ENCODE results near the gene ARMC9.
A peak's percentile ranks its signal among the peaks of the same experiment; 100 is the strongest.
"Not testable (repeated sequence)": the region's sequence is repeated elsewhere in the genome, so short reads cannot be mapped to it uniquely, and the experiment has no call there.

Gene ARMC9

DNA sequence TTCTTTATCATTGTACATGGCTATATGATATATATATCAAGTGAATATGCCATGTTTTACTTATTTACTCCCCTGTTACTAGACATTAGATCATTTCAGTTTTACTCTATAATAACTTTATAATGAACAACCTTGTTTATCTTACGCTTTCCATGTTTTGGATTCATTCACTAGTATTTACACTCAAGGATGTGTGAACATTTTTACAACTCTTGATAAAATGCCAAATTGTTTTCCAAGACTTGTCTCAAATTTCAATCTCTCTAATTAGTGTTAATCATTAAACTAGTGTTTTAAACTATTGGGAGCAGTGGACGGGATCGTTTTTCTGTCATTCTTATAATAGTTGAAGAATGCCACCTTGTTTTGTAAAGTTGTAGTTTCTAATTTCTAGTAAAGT is 145.6 kb downstream of the ARMC9 start:
- DNase-seq = no peak

DNA sequence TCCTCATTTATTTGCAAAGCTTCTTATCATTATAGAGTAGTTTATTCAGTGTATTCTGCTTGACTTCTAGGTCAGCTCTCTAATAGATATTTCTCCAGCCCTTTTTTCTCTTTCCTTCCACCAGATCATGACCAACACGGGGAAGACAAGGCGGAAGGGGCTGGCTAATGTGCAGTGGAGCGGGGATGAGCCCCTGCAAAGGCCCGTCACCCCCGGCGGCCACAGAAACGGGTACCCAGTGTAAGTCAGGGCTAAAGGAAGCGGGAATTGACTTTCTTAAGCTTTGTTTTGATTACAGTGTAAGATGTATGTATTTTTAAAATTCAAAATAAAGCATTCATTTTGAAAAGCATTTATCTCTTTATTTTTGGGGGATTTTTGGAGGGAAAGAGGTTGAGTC is 146.4 kb downstream of the ARMC9 start:
- DNase-seq = no peak

DNA sequence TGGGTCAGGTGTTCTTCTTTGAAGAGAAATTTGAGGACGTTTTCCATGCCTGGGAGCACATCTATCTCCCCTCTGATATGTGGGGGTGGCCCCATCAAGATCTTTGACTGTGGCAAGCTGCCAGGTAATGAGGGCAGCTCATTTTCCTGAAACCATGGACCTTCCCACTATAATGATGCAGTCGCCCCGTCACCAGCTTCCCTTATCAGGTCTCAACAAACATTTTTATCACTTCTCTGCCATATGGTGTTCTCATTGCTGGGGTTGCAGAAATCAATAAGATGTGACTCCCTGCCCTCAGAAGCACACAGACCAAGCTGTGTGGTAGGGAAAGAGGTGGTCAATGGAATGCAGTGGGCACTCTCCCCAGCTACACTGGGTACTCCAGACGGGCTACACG is 148.7 kb downstream of the ARMC9 start:
- no peak for DNase-seq

DNA sequence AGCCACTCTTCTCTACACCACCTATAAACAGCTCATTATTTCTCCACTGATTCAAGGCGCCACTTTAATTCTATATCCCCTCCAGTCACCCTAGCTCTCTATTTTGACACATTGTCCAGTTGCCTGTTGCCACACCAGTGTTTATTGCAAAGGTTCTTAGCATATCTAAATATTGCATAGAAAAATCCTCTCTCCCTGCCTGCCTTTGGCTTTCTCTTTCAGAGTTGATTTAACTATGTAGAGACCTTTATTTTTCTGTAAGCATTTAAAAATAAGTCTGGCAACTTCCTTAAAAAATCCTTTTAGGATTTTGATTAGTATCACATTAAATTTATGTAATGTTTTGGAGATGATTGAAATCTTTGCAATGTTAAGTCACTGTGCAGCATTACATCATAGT is 149.2 kb downstream of the ARMC9 start:
- no peak for DNase-seq

DNA sequence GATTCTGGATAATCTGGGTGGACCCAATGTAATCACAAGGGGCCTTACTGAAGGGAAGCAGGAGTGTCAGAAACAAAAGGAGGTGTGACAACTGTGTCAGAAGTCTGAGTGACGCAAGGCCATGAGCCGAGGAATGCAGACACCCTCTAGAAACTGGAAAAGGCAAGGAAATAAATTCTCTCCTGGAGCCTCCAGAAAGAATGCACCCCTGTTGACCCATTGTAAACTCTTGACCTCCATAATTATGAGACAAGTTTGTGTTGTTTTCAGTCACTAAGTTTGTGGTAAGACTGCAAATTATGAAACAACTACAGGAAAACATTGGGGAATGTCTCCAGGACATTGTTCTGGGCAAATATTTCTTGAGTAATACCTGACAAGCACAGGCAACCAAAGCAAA is 149.7 kb downstream of the ARMC9 start:
- DNase-seq = no peak

DNA sequence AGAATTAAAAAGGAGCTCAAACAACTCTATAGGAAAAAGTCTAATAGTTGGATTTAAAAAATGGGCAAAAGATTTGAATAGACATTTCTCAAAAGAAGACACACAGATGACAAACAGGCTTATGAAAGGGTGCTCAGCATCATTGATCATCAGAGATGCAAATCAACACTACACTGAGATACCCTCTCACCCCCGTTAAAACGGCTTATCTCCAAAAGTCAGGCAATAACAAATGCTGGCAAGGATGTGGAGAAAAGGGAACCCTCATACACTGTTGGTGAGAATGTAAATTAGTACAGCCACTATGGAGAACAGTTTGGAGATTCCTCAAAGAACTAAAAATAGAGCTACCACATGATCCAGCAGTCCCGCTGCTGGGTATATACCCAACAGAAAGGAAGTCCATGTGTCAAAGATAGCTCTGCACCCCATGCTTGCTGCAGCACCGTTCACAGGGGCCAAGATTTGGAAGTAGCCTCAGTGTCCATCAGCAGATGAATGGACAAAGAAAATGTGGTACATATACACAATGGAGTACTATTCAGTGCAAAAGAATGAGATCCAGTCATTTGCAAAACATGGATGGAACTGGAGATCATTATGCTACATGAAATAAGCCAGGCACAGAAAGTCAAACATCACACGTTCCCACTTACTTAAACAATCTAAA is 150.4 kb downstream of the ARMC9 start:
- no peak for DNase-seq

DNA sequence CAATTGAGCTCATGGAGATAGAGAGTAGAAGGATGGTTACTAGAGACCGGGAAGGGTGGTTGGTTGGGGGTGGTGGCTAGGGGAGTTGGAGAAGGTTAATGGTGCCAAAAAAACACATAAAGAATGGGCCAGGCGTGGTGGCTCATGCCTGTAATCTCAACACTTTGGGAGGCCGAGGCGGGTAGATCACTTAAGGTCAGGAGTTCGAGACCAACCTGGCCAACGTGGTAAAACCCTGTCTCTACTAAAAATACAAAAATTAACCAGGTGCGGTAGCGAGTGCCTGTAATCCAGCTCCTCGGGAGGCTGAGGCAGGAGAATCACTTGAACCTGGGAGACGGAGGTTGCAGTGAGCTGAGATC is 150.9 kb downstream of the ARMC9 start:
- DNase-seq = not testable (repeated sequence)

DNA sequence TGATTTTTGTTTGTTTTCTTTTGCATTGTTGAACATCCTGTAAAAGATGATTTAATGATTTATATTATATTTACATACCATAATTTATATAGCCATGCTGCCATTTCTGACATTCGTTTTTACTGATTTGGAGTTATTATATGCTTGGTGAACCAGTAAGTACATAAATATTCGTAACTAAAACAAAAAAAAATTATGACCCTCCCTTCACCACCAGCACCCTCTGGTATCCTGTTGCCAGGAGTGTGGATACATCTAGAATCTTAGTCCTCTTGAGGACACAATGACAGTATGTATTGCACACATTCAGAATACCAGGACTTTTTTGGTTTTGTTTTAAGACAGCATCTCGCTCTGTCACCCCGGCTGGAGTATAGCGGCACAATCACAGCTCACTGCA is 153.2 kb downstream of the ARMC9 start:
- DNase-seq = no peak

DNA sequence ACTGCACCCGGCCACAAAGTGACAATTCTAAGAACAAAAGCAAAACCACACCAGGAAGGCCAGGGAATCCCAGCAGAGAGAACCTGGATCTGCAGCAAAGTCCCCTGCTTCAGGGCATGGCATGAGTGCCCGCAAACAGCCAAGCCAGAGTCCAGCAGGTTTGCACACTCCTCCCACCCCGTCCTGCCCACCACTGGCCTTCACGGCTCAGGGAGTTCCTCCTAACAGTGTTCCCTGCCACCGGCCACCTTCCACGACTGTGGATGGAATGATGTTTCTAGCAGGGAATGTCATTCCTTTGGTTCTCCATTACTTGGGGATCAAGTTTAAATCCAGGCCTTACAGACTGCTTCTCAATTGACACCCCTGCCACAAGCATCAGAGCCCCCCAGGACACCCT is 155.0 kb downstream of the ARMC9 start:
- no peak for DNase-seq

DNA sequence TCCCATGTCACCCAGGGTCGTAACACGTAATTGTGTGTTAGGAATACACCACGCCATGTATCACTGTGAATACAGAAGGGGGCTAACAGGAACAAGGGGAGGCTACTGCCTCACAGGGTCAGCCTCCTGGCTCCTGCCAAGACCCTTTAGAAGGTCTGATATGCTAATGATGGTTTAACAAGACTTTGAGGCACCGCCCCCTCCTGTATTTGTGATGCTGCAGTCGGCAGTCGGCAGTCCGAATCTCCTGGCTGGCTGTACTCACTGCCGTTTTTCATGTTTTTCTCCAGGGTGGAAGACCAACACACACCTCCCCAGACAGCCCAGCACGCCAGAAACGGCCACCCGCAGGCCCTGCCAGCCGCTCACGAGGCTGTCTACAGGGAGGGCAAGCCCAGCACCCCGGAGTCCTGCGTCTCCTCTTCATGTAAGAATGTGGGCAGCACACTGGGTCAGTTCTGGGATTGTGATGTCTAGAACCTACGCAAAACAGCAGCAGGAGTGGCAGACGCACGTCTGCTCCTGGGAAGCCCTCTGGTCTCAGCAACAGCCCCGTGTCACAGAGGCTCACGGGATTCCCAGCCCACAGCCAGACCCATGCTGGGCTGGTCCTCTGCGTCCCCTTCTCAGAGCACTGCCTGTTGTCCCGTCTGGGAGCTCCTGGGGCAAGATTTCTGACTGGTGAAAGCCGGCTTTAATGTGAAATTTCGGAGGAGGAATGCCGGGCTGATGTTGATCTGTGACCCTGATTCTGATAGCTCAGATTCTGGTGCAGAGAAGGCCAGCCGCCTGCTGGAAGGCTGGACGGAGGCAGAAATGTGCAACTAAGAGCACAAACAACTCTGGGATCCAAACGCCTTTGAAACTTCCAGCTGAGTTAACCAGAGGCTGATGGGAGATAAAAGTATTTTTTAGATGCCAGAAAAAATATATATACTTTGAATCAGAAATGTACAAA is 157.4 kb downstream of the ARMC9 start:
- no peak for DNase-seq

DNA sequence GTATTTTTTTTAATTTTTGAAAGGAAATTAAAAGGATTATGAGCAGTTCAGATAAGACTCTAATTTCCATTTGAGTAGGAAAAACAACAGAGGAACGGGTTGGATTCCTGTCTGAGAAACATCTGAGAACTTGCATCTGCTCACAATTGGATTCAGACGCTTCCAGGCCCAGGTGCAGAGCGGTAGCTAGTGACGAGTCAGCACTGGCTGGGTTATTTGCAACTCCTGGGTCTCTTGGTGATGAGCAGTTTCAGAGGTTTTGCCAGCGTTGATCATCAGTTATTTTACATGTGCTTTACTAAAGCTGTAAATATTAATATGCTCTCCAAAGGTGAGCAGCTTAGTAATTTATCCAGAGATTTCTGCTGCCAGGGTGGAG is 158.0 kb downstream of the ARMC9 start:
- DNase-seq = no peak

DNA sequence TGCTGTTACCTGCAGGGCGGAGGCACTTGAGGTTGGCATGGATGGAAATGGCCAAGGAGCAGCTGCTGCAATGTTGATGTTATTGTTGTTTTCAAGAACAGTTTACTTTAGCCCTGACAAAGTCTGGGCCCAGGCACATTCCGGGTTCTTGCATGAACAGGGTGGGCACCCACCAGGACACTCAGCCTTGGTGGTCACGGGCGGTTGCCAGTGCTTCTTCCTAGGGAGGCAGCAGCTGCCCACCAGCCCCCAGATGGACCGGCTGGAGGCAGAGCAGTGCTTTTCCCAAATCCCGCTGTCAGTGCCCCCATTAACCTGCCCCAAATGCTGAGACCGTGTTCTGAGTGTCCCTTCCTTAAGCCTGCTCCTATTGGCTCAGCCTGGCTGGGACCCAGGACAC is 158.6 kb downstream of the ARMC9 start:
- DNase-seq = no peak

DNA sequence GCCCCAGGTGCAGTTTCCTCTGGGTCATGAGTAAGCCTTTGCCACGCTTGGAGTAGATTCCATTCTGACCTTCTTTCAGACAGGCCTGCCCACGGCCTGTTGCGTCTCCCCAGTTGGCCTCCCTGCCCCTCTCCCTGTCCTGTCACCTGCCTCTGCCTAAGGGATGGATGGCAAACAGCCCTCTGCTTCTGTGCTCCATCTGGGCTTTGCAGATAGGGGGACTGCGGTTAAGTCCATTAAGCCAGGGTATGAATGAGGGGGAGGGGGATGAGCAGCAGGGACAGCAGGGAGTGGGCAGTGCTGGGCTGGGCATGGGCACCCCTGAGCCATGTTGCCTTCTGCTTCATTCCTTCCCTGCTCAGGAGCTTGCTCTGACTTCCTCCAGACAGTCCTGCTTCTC is 159.5 kb downstream of the ARMC9 start:
- DNase-seq = no peak

DNA sequence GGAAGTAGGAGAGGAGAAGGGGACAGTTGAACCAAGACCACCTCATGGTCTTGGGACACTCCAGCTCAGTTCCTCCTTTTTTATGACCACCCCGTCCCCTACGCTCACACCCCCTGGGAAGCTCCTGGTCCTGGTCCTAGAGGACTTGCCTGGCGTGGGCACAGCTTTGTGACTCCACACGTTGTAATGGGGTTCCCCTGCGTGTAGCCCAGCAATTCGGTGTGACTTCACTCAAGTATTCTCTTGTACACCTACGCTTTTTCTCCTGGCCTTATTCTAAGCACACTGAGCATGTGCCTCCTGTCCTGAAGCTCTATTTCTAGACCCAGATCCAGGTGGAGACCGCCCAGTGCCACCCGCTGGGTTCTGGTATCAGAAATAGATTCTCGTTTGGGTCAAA is 161.0 kb downstream of the ARMC9 start:
- no peak for DNase-seq

DNA sequence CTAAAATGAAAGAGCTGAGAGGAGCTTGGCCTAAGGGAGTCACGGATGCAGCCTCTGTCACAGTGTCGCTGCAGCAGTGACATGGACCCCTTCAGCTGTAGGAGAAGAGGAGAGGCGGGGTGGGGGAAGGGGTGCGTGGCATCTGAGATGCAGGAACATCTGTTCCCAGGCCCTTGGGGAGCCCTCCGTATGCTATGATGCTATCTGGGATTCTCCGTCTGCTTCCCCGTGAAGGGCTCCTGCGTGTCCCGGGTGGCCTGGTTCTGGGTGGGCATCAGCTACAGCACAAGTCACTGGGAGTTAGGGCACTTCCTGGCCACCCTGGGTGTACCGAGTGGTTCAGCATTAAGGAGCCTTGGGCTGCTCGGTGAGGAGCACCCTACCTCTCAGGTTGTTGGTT is 161.5 kb downstream of the ARMC9 start:
- no peak for DNase-seq

DNA sequence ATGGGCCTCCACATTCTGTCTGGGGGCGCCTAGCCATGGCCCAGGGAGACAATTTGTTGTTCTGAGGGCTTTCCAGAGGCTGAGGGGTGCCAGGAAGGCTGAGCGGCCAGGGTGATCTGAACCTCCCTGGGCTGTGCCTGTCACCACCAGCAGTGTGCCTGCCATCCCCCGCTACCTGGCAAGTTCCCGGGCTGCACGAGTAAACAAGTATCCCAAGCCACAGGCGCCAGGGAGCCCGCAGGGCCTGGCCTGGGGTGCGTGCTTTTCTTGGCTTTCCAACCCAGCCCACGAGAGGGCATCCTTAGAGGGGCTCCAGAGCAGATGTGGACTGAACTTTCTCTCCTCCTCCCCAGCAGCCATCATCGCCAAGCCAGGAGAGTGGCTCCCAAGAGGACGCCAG is 162.0 kb downstream of the ARMC9 start:
- DNase-seq = no peak

DNA sequence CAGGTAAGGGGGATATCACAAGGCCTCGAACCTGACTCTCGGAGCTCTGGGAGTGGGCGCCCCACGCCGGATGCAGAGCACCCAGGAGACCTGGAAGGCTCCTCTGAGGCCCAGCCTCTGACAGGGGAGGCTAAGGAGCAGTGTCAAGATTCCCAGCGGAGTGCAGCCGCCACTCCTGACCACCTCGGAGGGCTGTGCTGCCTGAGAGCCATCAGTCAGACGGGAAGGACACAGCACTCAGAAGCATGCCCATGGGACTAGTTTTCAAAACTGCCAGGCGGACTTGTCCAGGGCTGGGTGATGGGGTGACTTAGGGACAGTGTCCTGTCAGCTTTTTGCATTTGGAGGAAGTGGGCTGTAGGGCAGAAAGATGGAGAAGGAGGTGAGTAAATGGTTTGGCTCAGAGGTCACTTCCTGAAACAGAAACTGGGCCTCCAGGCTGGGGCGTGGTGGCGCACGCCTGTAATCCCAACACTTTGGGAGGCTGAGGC is 162.5 kb downstream of the ARMC9 start:
- DNase-seq = peak in 1 of 2 donors; percentile 13

DNA sequence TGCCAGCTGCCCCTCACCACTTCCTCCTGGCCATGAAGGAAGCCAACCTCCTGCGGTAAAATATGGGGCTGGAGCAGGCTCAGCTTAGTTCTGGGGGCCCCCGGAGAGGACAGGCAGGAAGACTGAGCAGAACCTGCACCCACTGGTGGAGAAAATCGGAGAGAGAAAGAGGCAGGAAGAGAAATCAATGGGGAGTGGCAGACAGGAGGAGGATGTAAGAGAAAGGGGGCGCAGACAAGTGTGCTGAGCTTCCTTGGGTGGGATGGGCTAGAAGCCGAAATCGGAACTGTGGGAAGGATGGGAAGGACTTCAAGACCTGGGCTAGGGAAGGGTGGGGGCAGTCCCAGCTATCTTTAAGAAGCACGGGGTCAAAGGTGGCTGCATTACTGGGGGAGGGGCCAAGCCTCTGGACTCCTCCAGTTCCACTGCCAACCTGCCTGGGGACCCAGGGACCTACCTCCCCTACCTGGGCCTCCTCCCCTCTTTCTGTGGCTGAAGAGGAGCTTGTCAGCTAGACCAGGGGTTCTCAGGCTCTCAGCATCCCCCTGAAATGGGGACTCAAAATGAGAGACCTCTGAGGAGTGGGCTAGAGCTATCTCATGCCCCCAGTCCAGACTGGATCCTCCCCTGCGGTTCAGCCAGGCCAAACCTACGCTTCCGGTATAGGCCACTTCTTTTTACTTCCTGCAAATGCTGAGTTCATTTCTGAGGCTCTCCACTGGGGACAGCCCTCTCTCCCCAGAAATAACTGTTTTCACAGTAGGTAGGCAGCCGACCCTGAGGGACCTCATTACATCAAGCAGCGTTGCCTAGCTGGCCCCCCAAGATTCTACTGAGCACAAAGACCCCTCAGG is 163.5 kb downstream of the ARMC9 start:
- peak; percentile 14 to 42 for DNase-seq

DNA sequence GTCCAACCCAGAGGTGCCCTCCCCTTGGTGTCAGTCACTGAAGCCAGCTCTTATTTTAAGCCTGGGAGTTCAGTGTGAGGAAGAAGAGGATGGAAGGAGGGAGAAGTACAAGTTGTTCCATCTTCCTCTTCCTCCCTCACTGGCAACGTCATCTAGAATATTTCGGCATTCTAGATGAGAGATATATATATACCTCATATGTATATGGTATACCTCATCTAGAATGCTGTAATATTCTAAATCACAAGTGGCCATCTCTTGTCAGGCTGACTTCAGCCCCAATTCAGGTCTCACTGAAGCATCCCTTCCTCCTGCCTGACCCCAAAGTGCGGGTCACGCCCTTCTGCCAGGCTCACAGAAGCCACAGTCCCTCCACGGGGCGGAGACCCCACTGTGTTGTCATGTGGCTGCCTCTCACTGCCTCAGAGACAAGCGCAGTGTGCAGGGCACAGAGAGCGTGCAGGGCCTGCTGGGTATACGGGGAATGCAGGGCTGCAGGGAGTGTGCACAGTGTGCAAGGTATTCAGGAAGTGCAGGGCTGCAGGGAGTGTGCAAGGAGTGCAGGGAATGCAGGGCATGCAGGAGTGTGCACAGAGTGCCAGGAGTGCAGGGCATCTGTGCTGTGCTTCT is 164.2 kb downstream of the ARMC9 start:
- no peak for DNase-seq

DNA sequence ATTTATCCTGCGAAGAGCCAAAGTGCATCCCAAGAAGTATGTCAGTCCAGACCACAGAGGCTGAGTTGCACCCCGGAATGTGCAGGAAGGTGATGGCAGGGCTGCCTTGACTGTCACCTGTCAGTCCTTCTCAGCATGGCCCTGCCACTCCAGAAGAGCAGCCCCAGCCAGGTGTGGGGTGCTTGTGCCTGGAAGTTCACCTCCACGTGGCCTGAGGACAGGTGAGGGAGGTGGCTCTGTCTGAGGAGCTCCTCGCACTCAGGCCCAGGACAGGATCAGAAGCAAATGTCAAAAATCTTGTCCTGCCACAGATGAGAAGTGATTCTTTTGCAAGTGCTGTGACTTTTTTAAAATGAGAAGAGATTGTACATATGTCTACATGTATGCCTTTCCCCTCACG is 165.6 kb downstream of the ARMC9 start:
- no peak for DNase-seq

DNA sequence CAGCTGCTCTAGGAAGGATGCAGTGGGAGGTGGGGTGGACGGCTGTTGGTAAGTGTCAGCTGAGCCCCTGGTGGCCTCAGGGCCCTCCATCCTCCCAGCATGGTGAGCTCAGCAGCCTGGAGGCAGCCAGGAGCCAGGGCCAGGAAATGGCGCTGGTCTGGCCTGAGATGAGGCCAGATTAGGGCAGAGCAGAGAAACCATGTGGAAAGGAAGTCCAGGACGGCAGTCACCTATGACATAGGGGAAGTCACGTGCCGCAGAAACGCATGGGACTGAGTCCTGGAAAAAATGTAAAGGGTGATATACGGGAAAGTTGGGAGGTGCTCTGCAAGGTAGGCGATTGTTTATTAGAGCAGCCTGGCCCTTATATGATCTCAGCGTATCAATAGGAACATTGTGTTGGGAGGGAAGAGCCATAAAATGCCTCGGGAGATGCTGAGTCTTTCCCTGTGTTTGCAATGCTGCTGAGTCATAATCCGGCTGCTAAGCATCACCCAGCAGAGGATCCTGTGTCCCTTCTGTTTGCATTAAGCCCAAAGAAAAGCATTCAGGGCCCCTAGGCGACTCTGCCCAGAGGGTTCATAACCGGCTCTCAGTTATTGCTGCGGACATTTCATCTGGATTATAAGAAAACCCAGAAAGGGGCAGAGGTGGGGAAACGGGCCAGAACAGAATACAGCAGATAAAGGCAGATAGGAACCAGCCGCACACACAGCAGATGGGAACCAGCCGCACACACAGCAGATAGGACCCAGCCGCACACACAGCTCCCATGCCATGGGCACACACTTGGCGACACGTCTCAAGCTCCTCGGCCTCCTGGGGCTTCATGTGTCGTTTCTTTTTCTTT is 166.8 kb downstream of the ARMC9 start:
- no peak for DNase-seq

DNA sequence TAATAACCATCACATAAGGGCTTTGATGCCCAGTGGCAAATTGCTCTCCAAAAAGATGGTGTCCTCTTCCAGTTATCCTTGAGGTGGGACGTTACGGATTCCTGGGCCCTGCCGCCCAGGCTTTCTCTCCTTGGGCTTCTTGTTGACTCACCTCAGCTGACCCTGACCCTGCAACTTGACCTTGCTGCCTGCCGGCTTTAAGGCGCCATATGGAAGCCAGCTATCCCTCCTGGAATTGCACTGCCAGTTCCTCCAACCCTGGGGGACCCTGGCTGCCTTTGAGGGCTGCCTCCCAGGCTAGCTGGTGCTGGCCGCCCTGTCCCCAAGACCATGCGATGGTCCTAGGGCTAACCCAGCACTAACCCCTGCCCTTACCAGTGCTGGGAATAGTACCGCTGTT is 168.7 kb downstream of the ARMC9 start:
- DNase-seq = no peak

Measured in CD4-positive, alpha-beta T cell treated with Interleukin-1 beta for 1 hour (primary cell).